HG02642 (cell line): ENCODE data around the gene FXYD2.

Experiments
- ATAC-seq: cut with Tn5 transposase; IDR thresholded peaks from one replicate; pipeline ENCODE4 v1.9.1; 2021; ENCODE audit warnings: mild to moderate bottlenecking; ENCODE audit not compliant: unreplicated experiment, poor library complexity

The FXYD2 gene

GRCh38 chr11:117859061-117859460, 34.5 kb upstream of the FXYD2 start:
- ATAC-seq: no peak

- ATAC-seq: no peak
Observed at GRCh38 chr11:117857734-117858414, 33.3 kb upstream of the FXYD2 start.

- no peak for ATAC-seq
Observed at GRCh38 chr11:117855912-117856651, 31.5 kb upstream of the FXYD2 start.

GRCh38 chr11:117855186-117855845, 30.8 kb upstream of the FXYD2 start:
- ATAC-seq: no peak

GRCh38 chr11:117852309-117852708, 27.8 kb upstream of the FXYD2 start:
- no peak for ATAC-seq

- no peak for ATAC-seq
Observed at GRCh38 chr11:117851852-117852251, 27.3 kb upstream of the FXYD2 start.

- ATAC-seq: no peak
Observed at GRCh38 chr11:117851106-117851505, 26.6 kb upstream of the FXYD2 start.

GRCh38 chr11:117849781-117850414, 25.4 kb upstream of the FXYD2 start:
- ATAC-seq: no peak

- ATAC-seq: no peak
Observed at GRCh38 chr11:117843666-117844484, 19.3 kb upstream of the FXYD2 start.

- ATAC-seq: no peak
Observed at GRCh38 chr11:117842131-117842941, 17.8 kb upstream of the FXYD2 start.

GRCh38 chr11:117841551-117842031, 17.0 kb upstream of the FXYD2 start:
- ATAC-seq: no peak

GRCh38 chr11:117840881-117841550, 16.5 kb upstream of the FXYD2 start:
- no peak for ATAC-seq

- no peak for ATAC-seq
Observed at GRCh38 chr11:117839936-117840813, 15.6 kb upstream of the FXYD2 start.

- ATAC-seq: no peak
Observed at GRCh38 chr11:117839380-117839881, 14.9 kb upstream of the FXYD2 start.

- ATAC-seq: no peak
Observed at GRCh38 chr11:117838901-117839300, 14.4 kb upstream of the FXYD2 start.

- no peak for ATAC-seq
Observed at GRCh38 chr11:117837791-117838190, 13.2 kb upstream of the FXYD2 start.

GRCh38 chr11:117837070-117837776, 12.7 kb upstream of the FXYD2 start:
- ATAC-seq: no peak
